AG10803 (cell line): ENCODE results near the gene NPW.

ENCODE experiments used
- DNase-seq: peaks from one replicate; pipeline ENCODE4 v3.0.0; 2010; ENCODE audit warnings: low read depth
- H3K4me3 ChIP-seq: 2 replicates; pipeline ENCODE4 v1.5.1; 2011; ENCODE audit warnings: mild to moderate bottlenecking, low read length, control low read depth
- TF ChIP-seq, protein P1 (sequence below): conservative IDR thresholded peaks from 2 replicates; pipeline ENCODE4 v1.5.1; 2011; ENCODE audit warnings: mild to moderate bottlenecking, low read length, control low read depth, inconsistent platforms

The NPW gene

DNA sequence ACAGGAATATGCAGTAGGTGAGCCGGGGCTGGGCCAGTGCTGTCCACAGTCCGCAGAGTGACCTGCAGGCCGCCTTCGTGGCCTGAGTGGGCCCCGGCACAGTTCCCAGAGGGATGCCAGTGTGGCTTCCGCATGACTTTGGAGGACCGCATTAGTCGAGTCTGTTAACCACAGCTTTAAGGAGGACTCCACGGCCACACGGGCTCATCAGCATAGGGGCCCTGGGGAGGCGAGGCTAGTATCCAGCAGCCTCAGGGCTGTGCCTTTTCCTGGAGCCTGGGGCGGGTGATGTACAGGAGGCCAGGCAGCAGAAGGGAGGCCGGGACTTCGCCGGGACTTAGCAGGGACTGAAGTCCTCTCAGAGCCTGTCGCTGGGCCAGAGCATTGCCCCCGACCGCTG is 41.4 kb downstream of the NPW start:
- DNase-seq = no peak
- TF ChIP-seq, protein P1, sequence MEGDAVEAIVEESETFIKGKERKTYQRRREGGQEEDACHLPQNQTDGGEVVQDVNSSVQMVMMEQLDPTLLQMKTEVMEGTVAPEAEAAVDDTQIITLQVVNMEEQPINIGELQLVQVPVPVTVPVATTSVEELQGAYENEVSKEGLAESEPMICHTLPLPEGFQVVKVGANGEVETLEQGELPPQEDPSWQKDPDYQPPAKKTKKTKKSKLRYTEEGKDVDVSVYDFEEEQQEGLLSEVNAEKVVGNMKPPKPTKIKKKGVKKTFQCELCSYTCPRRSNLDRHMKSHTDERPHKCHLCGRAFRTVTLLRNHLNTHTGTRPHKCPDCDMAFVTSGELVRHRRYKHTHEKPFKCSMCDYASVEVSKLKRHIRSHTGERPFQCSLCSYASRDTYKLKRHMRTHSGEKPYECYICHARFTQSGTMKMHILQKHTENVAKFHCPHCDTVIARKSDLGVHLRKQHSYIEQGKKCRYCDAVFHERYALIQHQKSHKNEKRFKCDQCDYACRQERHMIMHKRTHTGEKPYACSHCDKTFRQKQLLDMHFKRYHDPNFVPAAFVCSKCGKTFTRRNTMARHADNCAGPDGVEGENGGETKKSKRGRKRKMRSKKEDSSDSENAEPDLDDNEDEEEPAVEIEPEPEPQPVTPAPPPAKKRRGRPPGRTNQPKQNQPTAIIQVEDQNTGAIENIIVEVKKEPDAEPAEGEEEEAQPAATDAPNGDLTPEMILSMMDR = no peak
- no peak overlapping the region for H3K4me3 ChIP-seq

- TF ChIP-seq, protein P1 = no peak
- no peak overlapping the region for H3K4me3 ChIP-seq
- no peak for DNase-seq
Observed at GRCh38 chr16:2061526-2061925, 41.9 kb downstream of the NPW start.

DNA sequence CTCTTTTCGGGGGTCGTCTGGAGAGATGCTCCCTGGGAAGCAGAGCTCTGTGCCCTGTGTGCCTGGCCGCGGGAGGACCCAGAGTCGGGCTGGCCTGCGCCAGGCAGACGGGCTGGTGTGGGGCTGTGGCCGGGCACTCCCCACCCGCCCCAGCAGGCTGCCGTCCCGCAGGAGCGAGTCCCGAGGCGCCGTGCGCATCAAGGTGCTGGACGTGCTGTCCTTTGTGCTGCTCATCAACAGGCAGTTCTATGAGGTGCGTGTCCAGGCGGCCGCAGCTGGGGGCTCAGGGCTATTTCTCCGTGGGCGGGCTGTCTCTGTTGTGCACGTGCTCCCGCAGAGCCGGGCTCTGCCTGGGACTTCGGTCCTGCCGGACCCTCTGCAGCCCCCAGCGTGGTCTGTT is 43.2 kb downstream of the NPW start:
- no peak for DNase-seq
- TF ChIP-seq, protein P1 = no peak
- no peak overlapping the region for H3K4me3 ChIP-seq

DNA sequence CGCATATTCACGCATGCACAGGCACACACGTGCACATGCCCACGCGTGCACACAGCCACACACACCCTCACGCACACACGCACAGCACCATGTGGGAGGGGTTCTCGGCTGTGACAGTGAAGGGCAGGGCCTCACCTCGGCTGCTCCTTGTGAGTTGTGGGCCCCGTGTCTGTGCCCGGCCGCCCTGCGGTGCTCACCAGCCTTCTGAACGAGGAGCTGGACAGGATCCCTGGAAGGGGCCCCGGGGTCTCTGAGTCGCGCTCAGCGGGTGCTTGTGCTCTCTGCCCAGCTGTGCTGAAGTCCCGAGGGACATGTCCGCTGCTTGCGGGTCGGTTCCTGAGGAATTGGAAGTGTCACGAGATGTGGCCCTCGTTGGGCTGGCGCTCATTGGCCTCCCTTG is 44.3 kb downstream of the NPW start:
- TF ChIP-seq, protein P1 = no peak
- no peak overlapping the region for H3K4me3 ChIP-seq
- no peak for DNase-seq

DNA sequence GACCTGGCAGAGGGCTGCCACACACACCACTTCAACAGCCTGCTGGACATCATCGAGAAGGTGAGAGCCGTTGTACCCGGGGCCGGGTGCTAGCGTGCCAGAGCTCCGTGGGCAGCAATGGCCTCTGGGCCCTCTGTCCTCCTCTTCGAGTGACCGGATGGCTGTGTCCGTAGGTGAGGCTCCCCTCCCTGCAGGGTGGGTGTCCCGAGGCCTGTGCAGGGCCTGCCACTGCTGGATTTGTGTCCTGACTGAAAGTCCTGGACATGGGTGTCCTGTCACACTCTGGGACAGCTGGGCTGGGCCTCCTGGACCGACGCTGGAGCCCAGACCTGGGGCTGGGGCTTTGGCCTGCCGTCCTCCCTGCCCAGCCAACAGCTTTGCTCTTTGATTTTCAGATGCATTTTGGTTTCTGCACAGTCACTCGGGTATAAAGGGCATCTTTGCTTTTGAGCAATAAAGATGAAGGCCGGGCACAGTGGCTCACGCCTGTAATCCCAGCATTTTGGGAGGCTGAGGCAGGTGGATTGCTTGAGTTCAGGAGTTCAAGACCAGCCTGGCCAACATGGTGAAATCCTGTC is 44.9 kb downstream of the NPW start:
- no peak for DNase-seq
- TF ChIP-seq, protein P1 = no peak
- no peak overlapping the region for H3K4me3 ChIP-seq

- TF ChIP-seq, protein P1 = no peak
- no peak for DNase-seq
- H3K4me3 ChIP-seq = no peak overlapping the region
Observed at GRCh38 chr16:2066139-2066538, 46.6 kb downstream of the NPW start.
